GOT3 (cell line): ENCODE measurements around the gene MED27.

Experiments used
- DNase-seq: peaks from one replicate; lab custom pipeline; 2025; ENCODE audit warnings: mixed read lengths; lab: John Stamatoyannopoulos, UW

MED27 gene

GRCh38 chr9:131834721-131835120 lies 244.9 kb downstream of the MED27 start:
- DNase-seq = no peak

GRCh38 chr9:131833906-131834305 lies 245.8 kb downstream of the MED27 start:
- no peak for DNase-seq

- DNase-seq = no peak
These were observed 246.6 kb downstream of the MED27 start for GRCh38 chr9:131833083-131833482.

GRCh38 chr9:131831380-131832165 lies 248.1 kb downstream of the MED27 start:
- no peak for DNase-seq

- no peak for DNase-seq
These were observed 251.8 kb downstream of the MED27 start for GRCh38 chr9:131827821-131828369.

- DNase-seq = no peak
These were observed 252.6 kb downstream of the MED27 start for GRCh38 chr9:131826966-131827525.

GRCh38 chr9:131826053-131826452 lies 253.6 kb downstream of the MED27 start:
- no peak for DNase-seq

GRCh38 chr9:131824953-131825495 lies 254.6 kb downstream of the MED27 start:
- no peak for DNase-seq

- DNase-seq = no peak
These were observed 255.5 kb downstream of the MED27 start for GRCh38 chr9:131824155-131824594.

GRCh38 chr9:131823701-131824146 lies 255.9 kb downstream of the MED27 start:
- DNase-seq = no peak

- DNase-seq = no peak
These were observed 261.6 kb downstream of the MED27 start for GRCh38 chr9:131818089-131818488.

- no peak for DNase-seq
These were observed 262.0 kb downstream of the MED27 start for GRCh38 chr9:131817627-131818026.

- no peak for DNase-seq
These were observed 262.6 kb downstream of the MED27 start for GRCh38 chr9:131817073-131817472.

GRCh38 chr9:131815970-131816873 lies 263.4 kb downstream of the MED27 start:
- DNase-seq = no peak

- no peak for DNase-seq
These were observed 265.0 kb downstream of the MED27 start for GRCh38 chr9:131814707-131815106.

GRCh38 chr9:131813116-131813515 lies 266.6 kb downstream of the MED27 start:
- no peak for DNase-seq

GRCh38 chr9:131812116-131812790 lies 267.4 kb downstream of the MED27 start:
- DNase-seq = no peak

- DNase-seq = no peak
These were observed 268.3 kb downstream of the MED27 start for GRCh38 chr9:131811405-131811804.

GRCh38 chr9:131810351-131811170 lies 269.1 kb downstream of the MED27 start:
- DNase-seq = no peak
